ENCODE measurements around the gene PASK. TPM values are rescaled to one million over a fixed set of nuclear protein-coding genes. Genes with fewer than 3 reads are reported as not detected.
"Not testable (repeated sequence)": the region's sequence is repeated elsewhere in the genome, so short reads cannot be mapped to it uniquely, and the experiment has no call there.

The PASK gene
- polyA plus RNA-seq, 3 donors = 15.1 to 26.7 (median 23.9) TPM

GRCh38 chr2:241108271-241109209 lies 40.7 kb downstream of the PASK start:
- DNase-seq = no peak

GRCh38 chr2:241107031-241107783 lies 42.1 kb downstream of the PASK start:
- no peak for DNase-seq

GRCh38 chr2:241105641-241106040 lies 43.6 kb downstream of the PASK start:
- DNase-seq = no peak

GRCh38 chr2:241104611-241105010 lies 44.7 kb downstream of the PASK start:
- not testable (repeated sequence) for DNase-seq

DNA sequence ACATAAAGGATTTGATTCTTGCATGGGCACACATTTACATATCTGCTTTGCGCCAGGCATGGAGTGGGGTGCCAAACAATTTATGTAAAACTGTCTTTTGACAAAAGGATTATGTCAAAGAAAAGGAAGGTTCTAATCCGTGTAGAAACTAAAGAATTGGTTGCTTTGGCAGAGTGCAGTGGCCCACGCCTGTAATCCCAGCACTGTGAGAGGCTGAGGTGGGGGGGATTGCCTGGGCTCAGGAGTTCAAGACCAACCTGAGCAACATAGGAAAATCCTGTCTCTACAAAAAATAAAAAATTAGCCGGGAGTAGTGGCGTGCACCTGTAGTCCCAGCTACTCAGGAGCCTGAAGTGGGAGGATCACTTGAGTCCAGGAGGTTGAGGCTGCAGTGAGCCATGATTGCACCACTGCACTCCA lies 46.1 kb downstream of the PASK start:
- DNase-seq = no peak

DNA sequence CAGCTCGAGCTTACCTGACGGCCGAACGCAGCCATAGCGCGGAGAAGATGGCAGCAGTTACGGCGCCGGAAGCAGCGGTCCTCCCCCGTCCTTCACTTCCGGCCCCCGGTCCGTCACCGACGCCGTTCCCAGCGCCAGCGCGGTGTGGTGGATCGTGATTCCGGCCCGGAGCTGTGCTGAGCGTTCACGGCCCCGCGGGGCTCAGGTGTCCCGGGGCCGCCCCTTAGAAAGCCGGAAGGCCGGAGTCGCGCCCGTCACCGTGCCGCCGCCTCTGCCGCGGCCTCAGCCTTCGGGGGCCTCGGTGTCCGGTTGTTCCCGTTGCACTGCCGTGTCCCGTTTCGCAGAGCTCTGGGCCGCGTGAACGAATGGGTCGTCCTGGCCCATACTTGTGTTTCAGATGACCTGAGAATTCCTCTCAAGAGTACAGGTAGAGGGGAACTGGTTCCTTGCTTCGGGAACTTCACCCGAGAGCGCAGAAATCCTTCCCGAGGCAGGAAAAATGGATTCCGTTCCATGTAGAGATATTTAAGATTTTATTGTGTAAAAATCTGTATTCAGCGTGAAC lies 47.0 kb downstream of the PASK start, which contains the start of gene MTERF4:
Gene MTERF4, minus strand, starts transcription at position 49 of the 565 bp plus-strand sequence. Its CDS starts 14 bp downstream, at position 35.
- peak; percentile 88 for DNase-seq

GRCh38 chr2:241099246-241099645 lies 50.0 kb downstream of the PASK start:
- no peak for DNase-seq

DNA sequence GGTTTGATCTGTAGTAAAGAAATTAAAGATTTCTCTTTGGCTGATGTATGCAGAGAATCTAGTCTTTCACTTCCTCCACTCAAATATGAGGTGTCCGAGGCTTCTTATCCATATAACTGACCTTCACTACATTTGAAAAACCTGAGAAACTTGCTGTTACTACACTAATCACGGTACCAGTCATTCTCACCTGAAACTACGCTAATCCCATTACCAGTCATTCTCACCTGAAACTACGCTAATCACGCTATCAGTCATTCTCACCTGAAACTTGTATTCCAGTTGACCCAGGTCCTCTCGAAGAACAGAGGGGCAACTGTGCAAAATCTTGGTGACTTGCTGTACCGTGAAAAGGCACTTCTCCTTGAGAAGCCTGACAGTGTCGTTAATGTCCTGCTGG lies 52.3 kb downstream of the PASK start:
- DNase-seq = no peak

DNA sequence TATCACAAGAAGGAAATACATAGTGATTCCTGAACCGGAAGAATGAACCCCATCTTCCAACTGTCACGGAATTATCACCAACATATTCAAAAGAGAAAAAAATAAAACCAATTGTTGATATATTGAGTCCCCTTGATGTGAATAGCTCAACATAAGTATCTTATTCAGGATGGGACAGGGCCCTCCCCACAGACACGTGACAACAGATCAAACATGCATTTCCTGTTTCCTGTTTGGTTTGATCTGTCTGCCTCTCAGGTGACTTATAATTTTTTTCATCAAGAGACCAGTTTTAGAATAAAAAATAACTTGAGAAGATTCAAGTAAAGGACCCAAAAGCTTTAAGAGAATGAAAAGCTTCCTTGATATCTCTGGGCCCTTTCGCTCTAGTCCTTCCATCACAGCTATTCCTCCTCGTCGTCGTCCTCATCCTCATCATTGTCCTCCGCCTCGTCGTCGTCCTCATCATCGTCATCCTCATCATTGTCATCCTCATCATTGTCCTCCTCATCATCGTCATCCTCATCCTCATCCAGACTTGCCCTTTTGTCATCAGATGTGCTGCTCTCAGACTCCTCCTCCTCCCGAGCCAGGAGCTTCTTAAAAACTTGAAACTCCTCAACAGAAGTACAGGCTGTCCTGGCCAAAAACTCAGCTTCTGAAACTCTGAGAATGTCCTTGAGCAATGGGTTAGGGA lies 53.5 kb downstream of the PASK start:
- no peak for DNase-seq

- no peak for DNase-seq
Measured at GRCh38 chr2:241094924-241095420, 54.3 kb downstream of the PASK start.

DNA sequence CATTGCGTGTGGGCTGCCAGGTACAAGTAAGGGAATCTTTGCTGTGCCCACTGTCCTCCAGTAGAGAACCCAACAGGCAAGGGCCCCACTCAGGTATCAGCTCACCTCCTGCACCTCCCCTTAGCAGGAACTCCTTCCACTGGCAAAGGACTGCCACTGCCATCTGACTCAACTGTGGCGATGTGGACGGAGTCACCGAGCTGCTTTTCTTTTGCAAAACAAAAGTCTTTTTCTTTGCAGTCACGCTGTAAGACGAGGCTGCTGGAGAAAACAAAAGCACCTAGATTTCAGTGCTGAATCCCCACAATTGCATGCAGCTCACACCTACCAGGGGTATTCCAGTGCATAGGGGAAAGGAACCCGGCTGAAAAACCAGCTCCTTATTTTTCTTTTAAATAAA lies 55.1 kb downstream of the PASK start:
- DNase-seq = no peak

GRCh38 chr2:241093133-241093781 lies 56.0 kb downstream of the PASK start:
- DNase-seq = not testable (repeated sequence)

DNA sequence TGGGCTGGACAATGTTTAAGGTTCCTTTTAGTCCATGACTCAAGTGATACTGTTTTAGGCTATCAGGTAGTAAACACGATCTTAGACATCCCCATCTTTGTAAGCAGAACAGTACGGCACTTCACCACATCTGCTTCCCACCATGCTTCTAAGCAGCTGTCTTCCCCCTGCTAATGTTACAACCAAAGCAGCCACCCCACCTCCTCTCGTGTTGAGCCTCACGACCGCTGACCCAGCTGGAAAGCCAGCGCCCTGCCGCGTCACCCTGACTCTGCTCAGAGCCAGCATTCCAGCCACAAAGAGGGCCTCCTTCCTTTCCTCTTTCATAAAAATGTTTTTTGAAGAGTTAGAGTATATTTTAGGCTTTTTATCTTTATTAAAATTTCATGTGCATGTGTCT lies 56.6 kb downstream of the PASK start:
- no peak for DNase-seq

DNA sequence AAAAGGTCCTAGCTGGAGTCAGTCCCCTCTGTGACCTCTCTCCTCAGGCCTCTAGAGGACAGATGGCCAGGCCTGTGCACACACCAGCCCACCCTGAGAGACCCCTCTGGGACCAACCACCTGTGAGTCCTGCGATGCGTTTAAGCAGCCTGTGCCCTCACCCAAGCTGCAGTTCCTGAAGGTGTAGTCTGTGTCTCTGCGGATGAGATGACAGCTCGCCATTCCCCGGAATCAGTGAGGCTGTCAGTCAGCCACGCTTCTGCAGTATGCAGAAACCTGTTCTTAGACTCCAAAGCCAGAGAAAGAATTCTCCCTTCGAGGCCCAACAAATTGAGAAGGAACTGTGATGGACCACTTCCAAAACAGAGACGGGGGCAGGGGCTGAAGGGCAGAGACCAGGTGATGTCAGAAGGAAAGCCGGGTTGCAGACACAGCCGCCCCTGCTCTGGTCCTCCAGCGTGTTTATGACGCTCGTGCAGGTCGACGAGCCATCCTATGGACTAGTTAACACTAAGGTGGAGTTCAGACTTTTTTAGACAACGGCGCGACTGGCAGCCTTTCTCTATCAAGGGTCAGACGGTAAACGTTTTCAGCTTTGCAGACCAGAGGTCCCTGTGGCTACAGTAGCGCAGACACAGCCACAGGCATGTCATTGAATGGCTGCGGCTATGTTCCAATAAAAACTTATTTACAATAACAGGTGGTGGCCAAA lies 57.4 kb downstream of the PASK start:
- no peak for DNase-seq

DNA sequence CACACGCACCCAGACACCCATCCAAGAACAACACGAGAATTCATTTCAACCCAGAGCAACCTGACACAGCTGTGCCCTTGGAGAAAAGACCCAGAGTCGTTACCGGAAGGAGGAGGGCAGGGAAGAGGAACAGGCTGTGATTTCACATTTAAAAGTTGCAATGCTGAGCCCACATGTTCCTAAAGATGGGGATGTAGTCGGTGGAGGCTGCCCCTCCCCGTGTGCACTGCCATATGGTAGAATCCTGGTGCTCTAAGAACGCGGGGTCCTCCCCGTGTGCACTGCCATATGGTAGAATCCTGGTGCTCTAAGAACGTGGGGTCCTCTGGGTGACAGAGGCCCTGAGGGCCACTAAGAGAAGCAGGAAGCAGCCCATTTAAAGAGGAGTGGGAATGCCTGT lies 58.1 kb downstream of the PASK start:
- DNase-seq = no peak

DNA sequence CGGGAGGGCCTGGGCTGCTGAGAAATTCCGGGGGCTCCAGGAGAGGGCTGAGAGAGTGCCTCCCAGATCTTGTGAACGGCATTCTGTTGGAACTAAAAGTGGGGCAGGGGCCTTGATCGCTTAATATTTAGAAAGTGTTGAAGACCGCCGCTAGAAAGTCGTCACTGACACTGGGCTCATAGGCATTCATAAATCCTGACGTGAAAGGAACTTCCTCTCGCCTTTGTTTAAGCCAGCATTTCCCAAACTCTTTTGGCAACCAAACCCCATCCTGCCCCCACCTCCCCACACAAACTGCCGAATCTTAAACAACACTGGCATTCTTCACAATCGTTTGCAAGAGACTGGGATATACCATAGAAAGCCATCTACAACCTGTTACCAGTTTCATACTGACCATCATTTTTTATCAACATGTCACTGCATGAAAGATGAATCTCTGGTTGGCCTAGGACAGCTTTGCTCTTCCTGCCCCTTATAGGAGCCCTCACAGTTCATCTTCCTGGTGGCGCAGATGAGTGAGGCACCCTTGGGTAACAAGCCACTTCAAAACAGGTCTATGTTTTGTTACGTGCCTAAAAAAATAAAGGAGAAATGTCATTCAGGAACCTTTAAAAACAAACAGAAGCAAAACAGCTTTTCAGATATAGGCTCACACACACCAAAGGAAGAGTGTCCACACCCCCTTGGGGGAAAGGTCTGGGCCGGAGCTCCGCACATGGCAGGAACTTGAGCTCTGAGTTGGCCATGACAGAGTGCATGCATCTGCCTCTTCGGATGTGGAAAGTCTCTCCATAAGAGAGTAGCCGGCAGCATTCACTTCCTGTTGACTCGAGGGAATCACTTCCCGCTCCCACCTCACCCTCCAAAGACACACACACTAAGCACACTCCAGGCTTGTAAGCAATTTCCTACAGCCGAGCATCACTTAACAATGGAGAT lies 60.2 kb downstream of the PASK start:
- no peak for DNase-seq

- DNase-seq = no peak
Measured at GRCh38 chr2:241088376-241088775, 60.9 kb downstream of the PASK start.

GRCh38 chr2:241087420-241088268 lies 61.6 kb downstream of the PASK start:
- no peak for DNase-seq
